HEK293 (cell line): ENCODE results near the gene CNKSR3.

ENCODE experiments used
- EGR2 ChIP-seq: fragments of 450-650 bp; formaldehyde crosslinking; IDR thresholded peaks from 2 replicates; pipeline ENCODE4 v1.5.1; 2016; ENCODE audit warnings: low read depth, missing biosample characterization, missing genetic modification characterization
- ELK4 ChIP-seq: IDR thresholded peaks from 2 replicates; pipeline ENCODE4 v1.6.1; 2011; ENCODE audit warnings: mild to moderate bottlenecking, low read depth, low read length, borderline replicate concordance
- FEZF1 ChIP-seq: fragments of 450-650 bp; formaldehyde crosslinking; IDR thresholded peaks from 2 replicates; pipeline ENCODE4 v1.5.1; 2016; ENCODE audit warnings: missing biosample characterization, missing genetic modification characterization
- KLF7 ChIP-seq: fragments of 450-650 bp; formaldehyde crosslinking; IDR thresholded peaks from 2 replicates; pipeline ENCODE4 v1.5.1; 2016; ENCODE audit warnings: missing biosample characterization, missing genetic modification characterization, borderline replicate concordance
- MZF1 ChIP-seq: fragments of 450-650 bp; formaldehyde crosslinking; IDR thresholded peaks from 2 replicates; pipeline ENCODE4 v1.5.1; 2017; ENCODE audit warnings: missing biosample characterization, missing genetic modification characterization, borderline replicate concordance
- PRDM10 ChIP-seq: fragments of 450-650 bp; formaldehyde crosslinking; IDR thresholded peaks from 2 replicates; pipeline ENCODE4 v1.5.1; 2016; ENCODE audit warnings: missing biosample characterization, missing genetic modification characterization
- REST ChIP-seq: fragments of 450-650 bp; formaldehyde crosslinking; IDR thresholded peaks from 2 replicates; pipeline ENCODE4 v1.5.1; 2016; ENCODE audit warnings: missing biosample characterization, missing genetic modification characterization
- SALL2 ChIP-seq: fragments of 450-650 bp; formaldehyde crosslinking; IDR thresholded peaks from 2 replicates; pipeline ENCODE4 v1.5.0; 2017; ENCODE audit warnings: missing biosample characterization, mild to moderate bottlenecking, missing genetic modification characterization, borderline replicate concordance
- SETDB1 ChIP-seq: IDR thresholded peaks from one replicate; pipeline ENCODE4 v1.6.1; 2017; ENCODE audit warnings: mild to moderate bottlenecking, low read length, moderate library complexity, mixed read lengths; ENCODE audit not compliant: insufficient read length
- ZBTB17 ChIP-seq: fragments of 450-650 bp; formaldehyde crosslinking; IDR thresholded peaks from 2 replicates; pipeline ENCODE4 v1.5.1; 2016; ENCODE audit warnings: missing biosample characterization, missing genetic modification characterization
- ZNF114 ChIP-seq: fragments of 450-650 bp; formaldehyde crosslinking; IDR thresholded peaks from 2 replicates; pipeline ENCODE4 v1.5.0; 2017; ENCODE audit warnings: missing biosample characterization, missing genetic modification characterization
- ZNF138 ChIP-seq: fragments of 450-650 bp; formaldehyde crosslinking; IDR thresholded peaks from 2 replicates; pipeline ENCODE4 v1.5.1; 2016; ENCODE audit warnings: missing biosample characterization, missing genetic modification characterization, borderline replicate concordance
- ZNF16 ChIP-seq: fragments of 450-650 bp; formaldehyde crosslinking; IDR thresholded peaks from 2 replicates; pipeline ENCODE4 v1.5.1; 2016; ENCODE audit warnings: low read depth, missing biosample characterization, missing genetic modification characterization
- ZNF174 ChIP-seq: fragments of 450-650 bp; formaldehyde crosslinking; IDR thresholded peaks from 2 replicates; pipeline ENCODE4 v1.5.0; 2017; ENCODE audit warnings: missing biosample characterization, mild to moderate bottlenecking, missing genetic modification characterization
- ZNF175 ChIP-seq: fragments of 450-650 bp; formaldehyde crosslinking; IDR thresholded peaks from 2 replicates; pipeline ENCODE4 v1.5.1; 2016; ENCODE audit warnings: missing biosample characterization, missing genetic modification characterization
- ZNF324 ChIP-seq: fragments of 450-650 bp; formaldehyde crosslinking; IDR thresholded peaks from 2 replicates; pipeline ENCODE4 v1.5.1; 2016; ENCODE audit warnings: missing biosample characterization, missing genetic modification characterization
- ZNF394 ChIP-seq: fragments of 450-650 bp; formaldehyde crosslinking; IDR thresholded peaks from 2 replicates; pipeline ENCODE4 v1.5.1; 2016; ENCODE audit warnings: missing biosample characterization, missing genetic modification characterization, mild to moderate bottlenecking, moderate library complexity, borderline replicate concordance
- ZNF398 ChIP-seq: fragments of 450-650 bp; formaldehyde crosslinking; IDR thresholded peaks from 2 replicates; pipeline ENCODE4 v1.5.1; 2017; ENCODE audit warnings: missing biosample characterization, missing genetic modification characterization
- ZNF416 ChIP-seq: fragments of 450-650 bp; formaldehyde crosslinking; IDR thresholded peaks from 2 replicates; pipeline ENCODE4 v1.5.1; 2016; ENCODE audit warnings: missing biosample characterization, missing genetic modification characterization
- ZNF544 ChIP-seq: fragments of 450-650 bp; formaldehyde crosslinking; IDR thresholded peaks from 2 replicates; pipeline ENCODE4 v1.5.0; 2017; ENCODE audit warnings: missing biosample characterization, missing genetic modification characterization
- ZNF621 ChIP-seq: fragments of 450-650 bp; formaldehyde crosslinking; IDR thresholded peaks from 2 replicates; pipeline ENCODE4 v1.5.1; 2017; ENCODE audit warnings: missing biosample characterization, missing genetic modification characterization
- ZNF624 ChIP-seq: fragments of 450-650 bp; formaldehyde crosslinking; IDR thresholded peaks from 2 replicates; pipeline ENCODE4 v1.5.1; 2017; ENCODE audit warnings: missing biosample characterization, missing genetic modification characterization
- ZNF626 ChIP-seq: fragments of 450-650 bp; sonication (Bioruptor Pico); formaldehyde crosslinking; IDR thresholded peaks from 2 replicates; pipeline ENCODE4 v1.5.1; 2018; ENCODE audit warnings: missing biosample characterization, missing genetic modification characterization, inconsistent platforms
- ZNF660 ChIP-seq: fragments of 450-650 bp; IDR thresholded peaks from 2 replicates; pipeline ENCODE4 v1.5.1; 2018; ENCODE audit warnings: missing biosample characterization, mild to moderate bottlenecking, missing genetic modification characterization
- ZNF677 ChIP-seq: fragments of 450-650 bp; IDR thresholded peaks from 2 replicates; pipeline ENCODE4 v1.5.0; 2018; ENCODE audit warnings: missing biosample characterization, mild to moderate bottlenecking, missing genetic modification characterization, moderate library complexity
- ZNF768 ChIP-seq: fragments of 450-650 bp; formaldehyde crosslinking; IDR thresholded peaks from 2 replicates; pipeline ENCODE4 v1.5.1; 2018; ENCODE audit warnings: missing biosample characterization, mild to moderate bottlenecking, missing genetic modification characterization
- ZNF837 ChIP-seq: fragments of 450-650 bp; formaldehyde crosslinking; IDR thresholded peaks from 2 replicates; pipeline ENCODE4 v1.5.1; 2016; ENCODE audit warnings: missing biosample characterization, missing genetic modification characterization
- ZSCAN23 ChIP-seq: fragments of 450-650 bp; formaldehyde crosslinking; IDR thresholded peaks from 2 replicates; pipeline ENCODE4 v1.5.1; 2016; ENCODE audit warnings: missing biosample characterization, missing genetic modification characterization
- ZSCAN5A ChIP-seq: fragments of 450-650 bp; formaldehyde crosslinking; IDR thresholded peaks from 2 replicates; pipeline ENCODE4 v1.5.1; 2016; ENCODE audit warnings: missing biosample characterization, missing genetic modification characterization

Gene CNKSR3

GRCh38 chr6:154548130-154548830 lies 37.8 kb upstream of the CNKSR3 start (continued):
- no peak for TF ChIP-seq ELK4
- no peak for TF ChIP-seq ZNF138 (tag by site-specific recombination)
- TF ChIP-seq EGR2 (tag by site-specific recombination), result no peak
- no peak; the same call in none of the 2 replicates for TF ChIP-seq REST (tag by site-specific recombination)
- TF ChIP-seq ZNF677 (tag by site-specific recombination), result no peak
- peak; percentile 91 for TF ChIP-seq FEZF1 (tag by site-specific recombination)
- no peak for TF ChIP-seq ZNF416 (tag by site-specific recombination)
- TF ChIP-seq ZNF621 (tag by site-specific recombination), result no peak
- no peak for TF ChIP-seq ZNF175 (tag by site-specific recombination)
- TF ChIP-seq ZNF174 (tag by site-specific recombination), result no peak
- TF ChIP-seq SETDB1, result no peak
- no peak for TF ChIP-seq ZNF626 (tag by site-specific recombination)
- no peak for TF ChIP-seq ZSCAN5A
- TF ChIP-seq PRDM10 (tag by site-specific recombination), result peak; percentile 64
- TF ChIP-seq ZNF660 (tag by site-specific recombination), result no peak
- no peak for TF ChIP-seq ZNF544 (tag by site-specific recombination)
- no peak; the same call in 1 of the 2 replicates for TF ChIP-seq ZNF768
- TF ChIP-seq ZNF16 (tag by site-specific recombination), result no peak
- 0 out of 2 replicates have a peak, but pooled peaks have one; percentile 8 for TF ChIP-seq ZNF398 (tag by site-specific recombination)
- TF ChIP-seq ZSCAN23 (tag by site-specific recombination), result peak; percentile 63; the same call in 1 of the 2 replicates
- TF ChIP-seq ZBTB17 (tag by site-specific recombination), result peak; percentile 57; the same call in 1 of the 2 replicates
- TF ChIP-seq KLF7 (tag by site-specific recombination), result peak; percentile 79; the same call in 1 of the 2 replicates
- no peak for TF ChIP-seq ZNF114 (tag by site-specific recombination)
- peak; percentile 90; the same call in 1 of the 2 replicates for TF ChIP-seq MZF1
- no peak for TF ChIP-seq ZNF837 (tag by site-specific recombination)
- TF ChIP-seq ZNF624 (tag by site-specific recombination), result no peak
- no peak for TF ChIP-seq SALL2 (tag by site-specific recombination)
- peak; percentile 87; the same call in 1 of the 2 replicates for TF ChIP-seq ZNF324 (tag by site-specific recombination)
- peak; percentile 40; the same call in 1 of the 2 replicates for TF ChIP-seq ZNF394 (tag by site-specific recombination)
